Nephron (organoid): ENCODE measurements around the gene CRTC1.

Source experiments
- H3K27ac Mint-ChIP-seq, 3 experiments: 2 replicates each; pipeline ENCODE4 v1.8.0; 2020; ENCODE audit warnings: mixed read lengths in 3 of 3, mild to moderate bottlenecking in 2 of 3, moderate library complexity in 1 of 3
- H3K27me3 Mint-ChIP-seq: 2 replicates; pipeline ENCODE4 v1.8.0; 2021; ENCODE audit warnings: low read depth, mild to moderate bottlenecking, moderate library complexity, mixed read lengths
- H3K36me3 Mint-ChIP-seq: 2 replicates; pipeline ENCODE4 v1.8.0; 2020; ENCODE audit warnings: low read depth, mixed read lengths
- H3K4me1 Mint-ChIP-seq: 2 replicates; pipeline ENCODE4 v1.8.0; 2020; ENCODE audit warnings: mixed read lengths
- H3K4me3 Mint-ChIP-seq, 3 experiments: 2 replicates each; pipeline ENCODE4 v1.8.0; 2020; ENCODE audit warnings: mild to moderate bottlenecking in 3 of 3, mixed read lengths in 3 of 3, moderate library complexity in 2 of 3
- H3K9me3 Mint-ChIP-seq: 2 replicates; pipeline ENCODE4 v1.8.0; 2020; ENCODE audit warnings: mixed read lengths
- CTCF ChIP-seq, 3 experiments: fragments of 200-600 bp; sonication (generic); IDR thresholded peaks; one replicate each; pipeline ENCODE4 v1.5.0; 2021; ENCODE audit warnings: antibody characterized with exemption in 3 of 3; ENCODE audit not compliant: unreplicated experiment in 3 of 3

Gene CRTC1

DNA sequence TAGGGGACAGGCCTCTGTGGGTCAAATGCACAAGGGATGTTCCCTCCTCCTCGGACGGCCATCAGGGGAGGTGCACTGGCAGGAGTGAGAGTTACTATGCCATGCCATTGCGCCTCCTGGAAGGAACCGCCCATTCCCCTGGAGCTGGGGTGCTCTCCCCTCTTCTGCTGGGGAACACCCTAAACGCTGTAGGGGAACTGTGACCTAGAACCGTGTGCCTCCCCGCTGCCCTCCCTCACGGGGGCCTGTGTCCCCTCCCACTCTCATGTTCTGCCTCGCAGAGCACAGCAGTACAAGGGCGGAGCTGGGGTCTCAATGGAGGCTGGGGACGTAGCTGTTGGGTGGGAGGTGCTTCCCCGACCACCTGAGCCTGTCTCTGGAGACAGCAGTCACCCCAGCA lies 17.2 kb upstream of the CRTC1 start:
- TF ChIP-seq CTCF (IDR thresholded peaks at IDR 0.05; ENCODE audit: unreplicated experiment in 3 of 3), result no peak
- H3K36me3 Mint-ChIP-seq, result peaks cover 14% of the 10 kb centered on the region
- peaks cover 18% of the 10 kb centered on the region for H3K4me1 Mint-ChIP-seq
- no peak overlapping the region for H3K4me3 Mint-ChIP-seq
- H3K27me3 Mint-ChIP-seq, result no peaks in the 10 kb centered on the region
- H3K9me3 Mint-ChIP-seq, result no peaks in the 10 kb centered on the region
- H3K27ac Mint-ChIP-seq, result no peak overlapping the region

DNA sequence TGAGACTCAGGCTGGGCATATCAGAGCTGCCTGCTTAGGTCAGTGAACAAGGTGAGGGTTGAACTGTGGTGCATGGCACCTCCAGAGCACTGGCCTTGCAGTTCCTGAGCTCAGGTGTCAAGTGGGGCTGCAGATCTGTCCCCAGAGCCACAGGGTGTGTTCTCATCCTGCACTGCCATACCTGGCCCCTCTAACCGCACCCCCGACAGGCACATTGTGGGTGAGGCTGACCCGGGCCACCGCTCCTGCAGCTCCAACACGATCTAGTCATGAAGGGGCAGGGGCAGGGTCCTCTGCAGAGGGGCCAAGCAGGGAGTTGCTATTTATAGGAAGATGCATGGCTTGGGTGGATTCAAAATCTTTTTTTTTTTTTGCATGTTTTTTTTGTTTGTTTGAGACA lies 16.7 kb upstream of the CRTC1 start:
- no peak overlapping the region for H3K27ac Mint-ChIP-seq
- H3K4me3 Mint-ChIP-seq, result no peak overlapping the region
- TF ChIP-seq CTCF (IDR thresholded peaks at IDR 0.05; ENCODE audit: unreplicated experiment in 3 of 3), result no peak
- no peaks in the 10 kb centered on the region for H3K27me3 Mint-ChIP-seq
- H3K4me1 Mint-ChIP-seq, result peaks cover 19% of the 10 kb centered on the region
- no peaks in the 10 kb centered on the region for H3K9me3 Mint-ChIP-seq
- H3K36me3 Mint-ChIP-seq, result peaks cover 14% of the 10 kb centered on the region

DNA sequence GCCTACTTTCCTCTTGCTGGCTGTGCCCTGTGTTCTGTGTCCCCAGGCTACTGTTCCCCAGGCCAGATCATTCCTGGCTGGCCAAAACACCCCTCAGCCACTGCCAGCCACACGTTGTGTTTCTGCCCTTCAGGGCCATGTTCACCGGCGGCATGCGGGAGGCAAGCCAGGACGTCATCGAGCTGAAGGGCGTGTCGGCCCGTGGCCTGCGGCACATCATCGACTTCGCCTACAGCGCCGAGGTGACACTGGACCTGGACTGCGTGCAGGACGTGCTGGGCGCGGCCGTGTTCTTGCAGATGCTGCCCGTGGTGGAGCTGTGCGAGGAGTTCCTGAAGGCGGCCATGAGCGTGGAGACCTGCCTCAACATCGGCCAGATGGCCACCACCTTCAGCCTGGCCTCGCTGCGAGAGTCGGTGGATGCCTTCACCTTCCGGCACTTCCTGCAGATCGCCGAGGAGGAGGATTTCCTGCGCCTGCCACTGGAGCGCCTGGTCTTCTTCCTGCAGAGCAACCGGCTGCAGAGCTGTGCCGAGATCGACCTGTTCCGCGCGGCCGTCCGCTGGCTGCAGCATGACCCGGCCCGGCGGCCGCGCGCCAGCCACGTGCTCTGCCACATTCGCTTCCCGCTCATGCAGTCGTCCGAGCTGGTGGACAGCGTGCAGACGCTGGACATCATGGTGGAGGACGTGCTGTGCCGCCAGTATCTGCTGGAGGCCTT lies 15.8 kb upstream of the CRTC1 start:
- H3K4me3 Mint-ChIP-seq, result no peak overlapping the region
- TF ChIP-seq CTCF (IDR thresholded peaks at IDR 0.05; ENCODE audit: unreplicated experiment in 3 of 3), result no peak
- H3K36me3 Mint-ChIP-seq, result peaks cover 14% of the 10 kb centered on the region
- H3K27ac Mint-ChIP-seq, result no peak overlapping the region
- peaks cover 25% of the 10 kb centered on the region for H3K4me1 Mint-ChIP-seq
- no peaks in the 10 kb centered on the region for H3K27me3 Mint-ChIP-seq
- H3K9me3 Mint-ChIP-seq, result no peaks in the 10 kb centered on the region

GRCh38 chr19:18668252-18668631 lies 15.2 kb upstream of the CRTC1 start:
- Mint-ChIP-seq H3K4me3 (no peak overlapping the region), H3K4me1 (peaks cover 26% of the 10 kb centered on the region), H3K27me3 (no peaks in the 10 kb centered on the region), H3K9me3 (no peaks in the 10 kb centered on the region), H3K27ac (no peak overlapping the region), H3K36me3 (peaks cover 14% of the 10 kb centered on the region)
- TF ChIP-seq CTCF (IDR thresholded peaks at IDR 0.05; ENCODE audit: unreplicated experiment in 3 of 3), result no peak

- Mint-ChIP-seq H3K4me3 (no peak overlapping the region), H3K27me3 (no peaks in the 10 kb centered on the region), H3K4me1 (peaks cover 26% of the 10 kb centered on the region), H3K9me3 (no peaks in the 10 kb centered on the region), H3K27ac (no peak overlapping the region), H3K36me3 (peaks cover 14% of the 10 kb centered on the region)
- no peak for TF ChIP-seq CTCF (IDR thresholded peaks at IDR 0.05; ENCODE audit: unreplicated experiment in 3 of 3)
These were observed 14.5 kb upstream of the CRTC1 start for GRCh38 chr19:18668744-18669523.

DNA sequence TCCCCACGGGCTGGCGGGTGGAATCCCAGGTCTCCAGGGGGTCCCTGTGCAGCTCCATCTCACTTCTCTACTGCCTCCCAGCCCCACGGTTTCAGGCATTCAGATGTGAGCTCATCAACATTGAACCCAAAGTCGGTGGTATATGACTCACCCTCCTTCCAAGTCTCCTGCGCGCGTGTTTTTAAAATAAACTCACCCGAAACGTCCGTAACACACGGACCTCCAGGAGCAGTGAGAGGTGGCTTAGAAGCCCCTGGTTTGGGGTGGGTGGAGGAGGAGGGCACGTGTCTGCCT lies 14.0 kb upstream of the CRTC1 start:
- peaks cover 26% of the 10 kb centered on the region for H3K4me1 Mint-ChIP-seq
- H3K27me3 Mint-ChIP-seq, result no peaks in the 10 kb centered on the region
- H3K27ac Mint-ChIP-seq, result peak overlapping the region in 1 of 3 experiments; percentile 45
- no peak overlapping the region for H3K4me3 Mint-ChIP-seq
- no peak for TF ChIP-seq CTCF (IDR thresholded peaks at IDR 0.05; ENCODE audit: unreplicated experiment in 3 of 3)
- peaks cover 14% of the 10 kb centered on the region for H3K36me3 Mint-ChIP-seq
- H3K9me3 Mint-ChIP-seq, result no peaks in the 10 kb centered on the region
